ENCODE results near the gene PDSS2.

DNA sequence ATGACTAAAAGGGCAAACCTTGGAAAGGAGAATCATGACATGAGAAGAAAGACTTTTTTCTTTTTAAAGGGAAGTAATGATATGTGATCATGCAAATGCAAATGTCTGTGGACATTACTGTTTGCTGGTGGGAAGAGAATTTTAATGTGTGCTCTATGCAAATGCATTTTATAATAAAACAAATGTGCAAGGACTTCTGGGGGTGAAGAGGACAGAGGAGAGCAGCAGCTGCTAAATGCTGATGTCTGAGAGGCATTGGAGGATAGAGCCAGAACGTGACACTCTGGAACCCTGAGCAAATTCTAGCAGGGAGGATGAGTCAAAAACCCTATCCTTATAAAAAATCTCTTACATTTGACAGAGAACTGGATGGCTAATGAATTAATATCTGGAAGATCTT is 274.9 kb downstream of the PDSS2 start:
- TF ChIP-seq POLR2A (IDR thresholded peaks at IDR 0.05; ENCODE audit: low read length) (no peak), GATA1 (IDR thresholded peaks at IDR 0.05; ENCODE audit: low read depth, low read length) (no peak)
